GM21529 (cell line): ENCODE results near the gene NCAPD2.

ENCODE experiments used
- ATAC-seq: cut with Tn5 transposase; IDR thresholded peaks from one replicate; pipeline ENCODE4 v1.9.1; 2021; ENCODE audit not compliant: unreplicated experiment

The NCAPD2 gene

GRCh38 chr12:6569786-6570185, 75.9 kb downstream of the NCAPD2 start:
- ATAC-seq: no peak

GRCh38 chr12:6570264-6570887, 76.5 kb downstream of the NCAPD2 start:
- no peak for ATAC-seq

- no peak for ATAC-seq
Observed at GRCh38 chr12:6573001-6573400, 79.1 kb downstream of the NCAPD2 start.

DNA sequence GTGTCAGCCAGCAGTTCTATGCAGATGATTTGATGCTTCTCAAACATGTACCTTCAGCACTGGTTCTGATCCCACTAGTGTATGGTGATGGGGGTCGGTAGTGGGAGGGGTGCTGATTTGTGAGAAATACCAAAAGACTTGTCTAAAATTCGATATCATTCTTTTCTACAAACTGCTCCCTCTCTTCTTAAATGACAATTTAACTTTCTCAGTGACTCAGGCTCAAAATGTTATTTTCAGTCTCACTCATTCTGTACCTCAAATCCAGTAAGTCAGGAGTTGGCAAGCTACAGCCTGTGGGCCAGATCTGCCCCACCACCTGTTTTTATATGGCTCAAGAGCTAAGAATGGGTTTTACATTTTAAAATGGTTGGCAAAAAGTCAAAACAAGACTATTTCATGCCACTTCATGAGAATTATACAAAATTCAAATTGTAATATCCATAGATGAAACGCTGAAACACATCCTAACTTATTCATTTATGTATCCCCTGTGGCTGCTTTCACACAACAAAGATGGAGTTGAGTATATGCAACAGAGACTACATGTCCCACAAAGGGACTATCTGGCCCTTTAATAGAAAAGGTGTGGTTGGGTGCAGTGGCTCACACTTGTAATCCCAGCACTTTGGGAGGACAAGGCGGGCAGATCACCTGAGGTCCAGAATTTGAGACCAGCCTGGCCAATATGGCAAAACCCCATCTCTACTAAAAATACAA, 80.8 kb downstream of the NCAPD2 start:
- no peak for ATAC-seq

DNA sequence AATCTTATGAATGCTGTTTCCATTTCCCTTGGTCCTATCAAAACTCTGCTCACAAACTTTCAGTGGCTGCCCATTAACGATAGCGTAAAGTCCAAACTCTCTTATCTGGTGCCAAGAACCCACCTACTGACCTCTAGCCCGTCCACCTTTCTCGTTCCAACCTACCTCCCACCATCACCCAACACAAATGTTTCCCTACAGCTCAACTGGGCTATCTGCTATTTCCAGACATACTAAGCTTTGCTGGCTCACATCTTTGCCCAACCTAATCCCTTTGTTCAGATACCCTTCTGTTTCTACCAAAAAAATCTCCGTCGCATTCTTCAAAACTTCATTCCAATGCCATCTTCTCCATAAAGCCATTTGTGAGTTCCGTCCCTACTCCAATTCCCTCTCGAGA, 81.7 kb downstream of the NCAPD2 start:
- no peak for ATAC-seq
